H9 (cell line): ENCODE data around the gene TDRD3. TPM values are rescaled to one million over a fixed set of nuclear protein-coding genes. Genes with fewer than 3 reads are reported as not detected.

Experiments
- DNase-seq: peaks from one replicate; pipeline ENCODE4 v3.0.0-alpha.2; 2017
- H2AFZ ChIP-seq: one replicate; pipeline ENCODE4 v1.6.1; 2013; ENCODE audit warnings: mild to moderate bottlenecking, low read length, control low read depth, moderate library complexity
- H2AK5ac ChIP-seq: 2 replicates; pipeline ENCODE4 v1.6.1; 2013; ENCODE audit warnings: low read length, control low read depth, mixed read lengths; ENCODE audit not compliant: insufficient read length
- H2BK120ac ChIP-seq: one replicate; pipeline ENCODE4 v1.6.1; 2013; ENCODE audit warnings: low read depth, mild to moderate bottlenecking, low read length, control low read depth, inconsistent platforms; ENCODE audit not compliant: poor library complexity, severe bottlenecking
- H2BK12ac ChIP-seq: 2 replicates; pipeline ENCODE4 v1.6.1; 2013; ENCODE audit warnings: low read length, control low read depth, mixed read lengths, low read depth; ENCODE audit not compliant: insufficient read length
- H2BK15ac ChIP-seq: 2 replicates; pipeline ENCODE4 v1.6.1; 2013; ENCODE audit warnings: low read depth, low read length, control low read depth
- H2BK20ac ChIP-seq: one replicate; pipeline ENCODE4 v1.6.1; 2013; ENCODE audit warnings: low read depth, mild to moderate bottlenecking, low read length, control low read depth, inconsistent platforms; ENCODE audit not compliant: poor library complexity, severe bottlenecking
- H2BK5ac ChIP-seq: 2 replicates; pipeline ENCODE4 v1.6.1; 2013; ENCODE audit warnings: low read length, control low read depth, mixed read lengths; ENCODE audit not compliant: insufficient read length
- H3K14ac ChIP-seq: 2 replicates; pipeline ENCODE4 v1.6.1; 2013; ENCODE audit warnings: low read length, control low read depth; ENCODE audit not compliant: insufficient read depth
- H3K18ac ChIP-seq: 2 replicates; pipeline ENCODE4 v1.6.1; 2013; ENCODE audit warnings: low read depth, mild to moderate bottlenecking, mixed read lengths, low read length, control low read depth; ENCODE audit not compliant: insufficient read length
- H3K23ac ChIP-seq: 2 replicates; pipeline ENCODE4 v1.6.1; 2013; ENCODE audit warnings: low read length, control low read depth, mixed read lengths, low read depth; ENCODE audit not compliant: insufficient read length
- H3K23me2 ChIP-seq: 2 replicates; pipeline ENCODE4 v1.6.1; 2013; ENCODE audit warnings: low read depth, mild to moderate bottlenecking, mixed read lengths, low read length, control low read depth; ENCODE audit not compliant: insufficient read length, poor library complexity, severe bottlenecking
- H3K27ac ChIP-seq: 2 replicates; pipeline ENCODE4 v1.5.1; 2013; ENCODE audit warnings: low read length, control low read depth, mixed read lengths, low read depth; ENCODE audit not compliant: insufficient read length
- H3K27me3 ChIP-seq: 2 replicates; pipeline ENCODE4 v1.6.1; 2013; ENCODE audit warnings: low read length, control low read depth, inconsistent platforms; ENCODE audit not compliant: insufficient read depth
- H3K4ac ChIP-seq: 2 replicates; pipeline ENCODE4 v1.6.1; 2013; ENCODE audit warnings: low read depth, mild to moderate bottlenecking, control low read depth, inconsistent platforms, low read length, moderate library complexity
- H3K4me1 ChIP-seq: 2 replicates; pipeline ENCODE4 v1.6.1; 2013; ENCODE audit warnings: low read length, control low read depth, inconsistent platforms; ENCODE audit not compliant: insufficient read depth
- H3K4me2 ChIP-seq: 2 replicates; pipeline ENCODE4 v1.6.1; 2013; ENCODE audit warnings: low read length, control low read depth, mixed read lengths; ENCODE audit not compliant: insufficient read length, insufficient read depth
- H3K56ac ChIP-seq: 2 replicates; pipeline ENCODE4 v1.6.1; 2013; ENCODE audit warnings: low read depth, mild to moderate bottlenecking, mixed read lengths, low read length, control low read depth; ENCODE audit not compliant: insufficient read length
- H3K79me1 ChIP-seq: 2 replicates; pipeline ENCODE4 v1.6.1; 2013; ENCODE audit warnings: low read depth, mild to moderate bottlenecking, moderate library complexity, low read length, control low read depth, inconsistent platforms; ENCODE audit not compliant: insufficient read depth, poor library complexity, severe bottlenecking
- H3K79me2 ChIP-seq: 2 replicates; pipeline ENCODE4 v1.6.1; 2013; ENCODE audit warnings: low read length, control low read depth, inconsistent platforms; ENCODE audit not compliant: insufficient read depth
- H3K9ac ChIP-seq: 2 replicates; pipeline ENCODE4 v1.6.1; 2013; ENCODE audit warnings: low read length, control low read depth, mixed read lengths; ENCODE audit not compliant: insufficient read length; ENCODE audit errors: extremely low read depth
- H3K9me3 ChIP-seq: one replicate; pipeline ENCODE4 v1.6.1; 2013; ENCODE audit warnings: low read depth, low read length, inconsistent platforms; ENCODE audit not compliant: control insufficient read depth
- H3T11ph ChIP-seq: one replicate; pipeline ENCODE4 v1.6.1; 2013; ENCODE audit warnings: mild to moderate bottlenecking, low read length, control low read depth, inconsistent platforms
- H4K20me1 ChIP-seq: one replicate; pipeline ENCODE4 v1.6.1; 2013; ENCODE audit not compliant: control insufficient read depth, insufficient read length, insufficient read depth
- H4K5ac ChIP-seq: 2 replicates; pipeline ENCODE4 v1.6.1; 2013; ENCODE audit warnings: low read depth, mild to moderate bottlenecking, mixed read lengths, low read length, control low read depth; ENCODE audit not compliant: insufficient read length
- H4K8ac ChIP-seq: replicated peaks from 2 replicates; pipeline ENCODE4 v1.6.1; 2013; ENCODE audit warnings: low read length, control low read depth, mixed read lengths, low read depth; ENCODE audit not compliant: insufficient read length
- H4K91ac ChIP-seq: 2 replicates; pipeline ENCODE4 v1.6.1; 2013; ENCODE audit warnings: low read depth, mild to moderate bottlenecking, moderate library complexity, mixed read lengths, low read length, control low read depth; ENCODE audit not compliant: insufficient read length
- H3K27ac Mint-ChIP-seq, 3 experiments: 2 replicates in 2 of 3; 3 replicates in 1 of 3; pipeline ENCODE4 v1.8.0; 2020 to 2021; ENCODE audit warnings: mixed read lengths in 3 of 3, mild to moderate bottlenecking in 1 of 3, moderate library complexity in 1 of 3
- H3K27me3 Mint-ChIP-seq: 2 replicates; pipeline ENCODE4 v1.8.0; 2021; ENCODE audit warnings: low read depth, mild to moderate bottlenecking, moderate library complexity, mixed read lengths
- H3K36me3 Mint-ChIP-seq, 3 experiments: 2 replicates in 2 of 3; 3 replicates in 1 of 3; pipeline ENCODE4 v1.8.0; 2020 to 2021; ENCODE audit warnings: low read depth in 3 of 3, mixed read lengths in 3 of 3; ENCODE audit not compliant: insufficient read depth in 1 of 3
- H3K4me1 Mint-ChIP-seq, 2 experiments: 2 replicates each; pipeline ENCODE4 v1.8.0; 2020; ENCODE audit warnings: mixed read lengths in 2 of 2
- H3K4me3 Mint-ChIP-seq, 2 experiments: 2 replicates in 1 of 2; 3 replicates in 1 of 2; pipeline ENCODE4 v1.8.0; 2020 to 2021; ENCODE audit warnings: mild to moderate bottlenecking in 2 of 2, mixed read lengths in 2 of 2, moderate library complexity in 1 of 2
- H3K9me3 Mint-ChIP-seq, 2 experiments: 2 replicates in 1 of 2; 3 replicates in 1 of 2; pipeline ENCODE4 v1.8.0; 2020; ENCODE audit warnings: mild to moderate bottlenecking in 2 of 2, mixed read lengths in 2 of 2, moderate library complexity in 1 of 2
- CTCF ChIP-seq: fragments of 200-600 bp; sonication (generic); conservative IDR thresholded peaks from 3 replicates; pipeline ENCODE4 v1.8.0; 2021; ENCODE audit warnings: antibody characterized with exemption, mild to moderate bottlenecking
- WGBS: extraction: QIAGEN DNeasy Blood & Tissue Kit; methylation state at CpG from one replicate; pipeline ENCODE4 v1.1.7; 2013; ENCODE audit warnings: missing lambda C conversion rate, low lambda C conversion rate, mixed read lengths; ENCODE audit not compliant: insufficient read length; ENCODE audit errors: extremely low coverage; 5-methylcytosine and 5-hydroxymethylcytosine counted together
- total RNA-seq: library from RNA; stranded (reverse); gene quantifications from 2 replicates; pipeline ENCODE4 v1.2.1, GENCODE V29; 2021

TDRD3 gene
- total RNA-seq, 1 experiment from 2014 or later = 16.1 TPM

GRCh38 chr13:60540276-60540675, 143.3 kb downstream of the TDRD3 start:
- H3K4me2 ChIP-seq = no peak overlapping the region
- no peak overlapping the region for H3K4ac ChIP-seq
- no peaks in the 10 kb centered on the region for H3K79me2 ChIP-seq
- no peaks in the 10 kb centered on the region for H3K4me1 Mint-ChIP-seq
- no peak overlapping the region for H2BK120ac ChIP-seq
- no peak for DNase-seq
- H3K23me2 ChIP-seq = no peaks in the 10 kb centered on the region
- H3K36me3 Mint-ChIP-seq = no peaks in the 10 kb centered on the region
- H3K27me3 Mint-ChIP-seq = no peaks in the 10 kb centered on the region
- H3K27me3 ChIP-seq = no peaks in the 10 kb centered on the region
- no CpG with 5 or more reads among the region's 4 CpGs for WGBS
- no peak overlapping the region for H2AFZ ChIP-seq
- H4K5ac ChIP-seq = no peak overlapping the region
- no peak overlapping the region for H2BK12ac ChIP-seq
- no peak overlapping the region for H4K91ac ChIP-seq
- no peak for TF ChIP-seq CTCF
- H3K14ac ChIP-seq = no peak overlapping the region
- H3K4me1 ChIP-seq = no peaks in the 10 kb centered on the region
- H3K27ac ChIP-seq = no peak overlapping the region
- H4K8ac ChIP-seq = no peak overlapping the region
- H3K9me3 ChIP-seq = no peaks in the 10 kb centered on the region
- no peak overlapping the region for H2BK5ac ChIP-seq
- no peak overlapping the region for H3K4me3 Mint-ChIP-seq
- H4K20me1 ChIP-seq = no peaks in the 10 kb centered on the region
- no peak overlapping the region for H3K18ac ChIP-seq
- no peak overlapping the region for H2BK20ac ChIP-seq
- H3K27ac Mint-ChIP-seq = no peak overlapping the region; a peak in 1 of 7 replicates
- H3K23ac ChIP-seq = no peak overlapping the region
- H2AK5ac ChIP-seq = no peak overlapping the region
- no peaks in the 10 kb centered on the region for H3K9me3 Mint-ChIP-seq
- H3T11ph ChIP-seq = no peak overlapping the region
- no peaks in the 10 kb centered on the region for H3K79me1 ChIP-seq
- no peak overlapping the region for H2BK15ac ChIP-seq
- H3K56ac ChIP-seq = no peak overlapping the region
- no peak overlapping the region for H3K9ac ChIP-seq
